Endothelial cell (in vitro differentiated cells): ENCODE results near the gene SRRT. TPM values are rescaled to one million over a fixed set of nuclear protein-coding genes. Genes with fewer than 3 reads are reported as not detected.
A peak's percentile ranks its signal among the peaks of the same experiment; 100 is the strongest.

ENCODE experiments used
- DNase-seq: peaks from one replicate; pipeline ENCODE4 v3.0.0; 2021; ENCODE audit warnings: low spot score
- H3K27ac Mint-ChIP-seq: one replicate; pipeline ENCODE4 v1.8.0; 2021; ENCODE audit warnings: mixed read lengths, inconsistent platforms; ENCODE audit not compliant: unreplicated experiment
- H3K27me3 Mint-ChIP-seq: one replicate; pipeline ENCODE4 v1.8.0; 2021; ENCODE audit warnings: mild to moderate bottlenecking, moderate library complexity, mixed read lengths, inconsistent platforms; ENCODE audit not compliant: unreplicated experiment
- H3K36me3 Mint-ChIP-seq: one replicate; pipeline ENCODE4 v1.8.0; 2021; ENCODE audit warnings: mild to moderate bottlenecking, low read depth, mixed read lengths, inconsistent platforms; ENCODE audit not compliant: unreplicated experiment
- H3K4me1 Mint-ChIP-seq: one replicate; pipeline ENCODE4 v1.8.0; 2021; ENCODE audit warnings: mild to moderate bottlenecking, mixed read lengths, inconsistent platforms; ENCODE audit not compliant: unreplicated experiment
- H3K4me3 Mint-ChIP-seq: one replicate; pipeline ENCODE4 v1.8.0; 2021; ENCODE audit warnings: mild to moderate bottlenecking, mixed read lengths, inconsistent platforms; ENCODE audit not compliant: unreplicated experiment
- H3K9me3 Mint-ChIP-seq: one replicate; pipeline ENCODE4 v1.8.0; 2021; ENCODE audit warnings: mixed read lengths, inconsistent platforms; ENCODE audit not compliant: unreplicated experiment
- total RNA-seq: library from RNA; stranded (reverse); fragmentation: NEBNext Ultra II Directional; extraction: Animal tissue kit (Norgen Biotek cat#: 25700); gene quantifications from one replicate; pipeline ENCODE4 v1.2.1, GENCODE V29; 2021; ENCODE audit not compliant: unreplicated experiment
- TF ChIP-seq, protein P1 (sequence below): fragments of 200-600 bp; sonication (generic); IDR thresholded peaks from one replicate; pipeline ENCODE4 v1.5.0; 2021; ENCODE audit warnings: antibody characterized with exemption; ENCODE audit not compliant: unreplicated experiment

The SRRT gene
- total RNA-seq, 1 donor from 2014 or later, result 173 TPM

DNA sequence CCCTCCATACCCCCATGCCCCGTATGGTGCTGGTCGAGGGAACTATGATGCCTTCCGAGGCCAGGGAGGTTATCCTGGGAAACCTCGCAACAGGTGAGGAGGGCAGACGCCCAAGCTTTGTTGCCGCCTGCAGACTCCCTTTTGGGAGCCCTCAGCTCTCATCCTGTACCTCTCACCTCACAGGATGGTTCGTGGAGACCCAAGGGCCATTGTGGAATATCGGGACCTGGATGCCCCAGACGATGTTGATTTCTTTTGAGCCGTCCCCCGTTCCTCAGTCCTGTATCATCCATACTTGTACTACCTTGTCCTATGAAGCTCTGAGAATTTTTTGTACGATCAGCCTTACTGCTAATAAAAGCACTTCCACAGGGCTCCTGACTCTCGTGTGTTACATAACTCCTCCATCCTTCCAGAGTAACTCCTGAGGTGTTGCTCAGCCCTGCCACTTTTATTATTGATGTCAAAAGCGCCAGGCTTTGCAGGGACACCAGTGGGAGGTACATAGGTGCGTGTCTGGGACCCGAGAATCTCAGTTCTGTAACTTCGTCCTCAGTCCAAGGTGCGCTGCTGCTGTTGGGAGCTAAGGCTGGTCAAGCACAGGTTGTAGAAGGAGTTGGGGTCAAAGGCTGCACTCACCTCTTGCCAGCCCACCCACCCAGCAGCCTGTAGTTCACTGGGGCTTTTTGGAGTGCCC is 13.5 kb downstream of the SRRT start:
- Mint-ChIP-seq H3K36me3 (peaks cover 50% of the 10 kb centered on the region), H3K27me3 (peaks cover 25% of the 10 kb centered on the region), H3K4me3 (peak overlapping the region; percentile 83), H3K27ac (peak overlapping the region; percentile 82), H3K9me3 (no peaks in the 10 kb centered on the region), H3K4me1 (peaks cover 52% of the 10 kb centered on the region)
- DNase-seq, result no peak
- TF ChIP-seq, protein P1, sequence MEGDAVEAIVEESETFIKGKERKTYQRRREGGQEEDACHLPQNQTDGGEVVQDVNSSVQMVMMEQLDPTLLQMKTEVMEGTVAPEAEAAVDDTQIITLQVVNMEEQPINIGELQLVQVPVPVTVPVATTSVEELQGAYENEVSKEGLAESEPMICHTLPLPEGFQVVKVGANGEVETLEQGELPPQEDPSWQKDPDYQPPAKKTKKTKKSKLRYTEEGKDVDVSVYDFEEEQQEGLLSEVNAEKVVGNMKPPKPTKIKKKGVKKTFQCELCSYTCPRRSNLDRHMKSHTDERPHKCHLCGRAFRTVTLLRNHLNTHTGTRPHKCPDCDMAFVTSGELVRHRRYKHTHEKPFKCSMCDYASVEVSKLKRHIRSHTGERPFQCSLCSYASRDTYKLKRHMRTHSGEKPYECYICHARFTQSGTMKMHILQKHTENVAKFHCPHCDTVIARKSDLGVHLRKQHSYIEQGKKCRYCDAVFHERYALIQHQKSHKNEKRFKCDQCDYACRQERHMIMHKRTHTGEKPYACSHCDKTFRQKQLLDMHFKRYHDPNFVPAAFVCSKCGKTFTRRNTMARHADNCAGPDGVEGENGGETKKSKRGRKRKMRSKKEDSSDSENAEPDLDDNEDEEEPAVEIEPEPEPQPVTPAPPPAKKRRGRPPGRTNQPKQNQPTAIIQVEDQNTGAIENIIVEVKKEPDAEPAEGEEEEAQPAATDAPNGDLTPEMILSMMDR, result no peak

- H3K4me1 Mint-ChIP-seq, result peaks cover 45% of the 10 kb centered on the region
- H3K36me3 Mint-ChIP-seq, result peaks cover 43% of the 10 kb centered on the region
- peak; percentile 58 for DNase-seq
- peak within 1 kb of the TSS; percentile 86 for H3K4me3 Mint-ChIP-seq
- peak within 1 kb of the TSS; percentile 93 for H3K27ac Mint-ChIP-seq
- TF ChIP-seq, protein P1, result no peak
- H3K27me3 Mint-ChIP-seq, result peaks cover 24% of the 10 kb centered on the region
- H3K9me3 Mint-ChIP-seq, result no peaks in the 10 kb centered on the region
Observed at GRCh38 chr7:100888988-100889750, 14.3 kb downstream of the SRRT start, which contains the start of gene UFSP1. Gene UFSP1 (minus strand): TSS chr7:100889715. CDS start chr7:100889271, 444 bp downstream.

DNA sequence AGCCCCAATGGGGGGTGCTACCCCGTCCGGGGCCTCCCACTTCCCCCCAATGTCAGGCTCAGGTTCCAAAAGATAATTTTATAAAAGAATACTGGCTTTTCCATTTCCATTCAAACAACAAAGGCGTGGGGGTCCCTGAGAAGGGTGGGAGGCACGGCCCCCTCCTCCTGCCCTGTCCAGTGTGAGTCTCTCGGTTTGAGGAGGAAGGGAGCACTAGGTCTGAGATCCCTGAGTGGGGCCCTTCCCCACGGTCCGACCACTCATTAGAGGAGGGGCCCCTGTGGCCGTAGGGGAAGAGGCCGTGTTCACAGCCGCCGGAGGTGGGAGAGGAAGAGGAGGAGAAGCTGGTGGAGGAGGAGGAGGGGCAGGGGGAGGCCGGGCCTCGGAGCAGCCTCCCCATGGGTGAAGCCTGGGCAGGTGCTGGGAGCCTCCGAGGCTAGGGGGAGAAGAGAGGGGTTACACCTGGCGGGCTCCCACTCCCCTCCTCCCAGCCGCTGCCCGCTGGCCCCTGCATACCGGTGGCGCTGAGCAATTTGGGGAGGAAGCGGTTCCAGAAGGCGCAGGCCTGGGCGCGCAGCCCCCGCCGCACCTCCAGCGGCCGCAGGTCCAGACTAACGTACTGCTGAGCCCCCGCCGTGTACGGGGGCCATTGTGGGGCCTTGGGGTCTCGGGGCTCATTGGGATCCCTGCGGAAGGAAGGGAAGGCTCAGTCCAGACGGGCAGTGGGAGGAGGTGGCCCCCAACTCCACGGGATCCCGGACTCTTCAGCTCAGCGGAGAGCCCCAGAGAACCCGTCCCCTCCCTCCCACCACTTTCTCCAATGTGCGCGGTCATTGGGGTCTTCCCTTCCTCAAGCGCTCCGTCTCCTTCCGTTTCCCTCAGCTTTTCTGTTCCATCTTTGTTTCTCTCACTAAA is 16.0 kb downstream of the SRRT start:
- Mint-ChIP-seq H3K27me3 (peaks cover 22% of the 10 kb centered on the region), H3K4me1 (peaks cover 37% of the 10 kb centered on the region), H3K36me3 (peaks cover 27% of the 10 kb centered on the region), H3K9me3 (no peaks in the 10 kb centered on the region), H3K4me3 (peak overlapping the region; percentile 88), H3K27ac (peak overlapping the region; percentile 93)
- TF ChIP-seq, protein P1, result no peak
- no peak for DNase-seq

- peaks cover 28% of the 10 kb centered on the region for H3K27me3 Mint-ChIP-seq
- H3K4me3 Mint-ChIP-seq, result peak overlapping the region; percentile 88
- no peak for DNase-seq
- TF ChIP-seq, protein P1, result no peak
- H3K9me3 Mint-ChIP-seq, result no peaks in the 10 kb centered on the region
- peaks cover 38% of the 10 kb centered on the region for H3K4me1 Mint-ChIP-seq
- H3K36me3 Mint-ChIP-seq, result peaks cover 19% of the 10 kb centered on the region
- peak overlapping the region; percentile 70 for H3K27ac Mint-ChIP-seq
Observed at GRCh38 chr7:100891568-100892247, 16.8 kb downstream of the SRRT start.
